Activated T-helper 9 cell treated with anti-CD3 and anti-CD28 coated beads, Interleukin-2, amount 50 U/mL, for 16 hours (primary cell): ENCODE results near the gene SPATA33.
"Not testable (repeated sequence)": the region's sequence is repeated elsewhere in the genome, so short reads cannot be mapped to it uniquely, and the experiment has no call there.

Experiments used
- DNase-seq: peaks from one replicate; pipeline ENCODE4 v3.0.0-alpha.2; 2020; ENCODE audit warnings: low read depth

The SPATA33 gene

DNA sequence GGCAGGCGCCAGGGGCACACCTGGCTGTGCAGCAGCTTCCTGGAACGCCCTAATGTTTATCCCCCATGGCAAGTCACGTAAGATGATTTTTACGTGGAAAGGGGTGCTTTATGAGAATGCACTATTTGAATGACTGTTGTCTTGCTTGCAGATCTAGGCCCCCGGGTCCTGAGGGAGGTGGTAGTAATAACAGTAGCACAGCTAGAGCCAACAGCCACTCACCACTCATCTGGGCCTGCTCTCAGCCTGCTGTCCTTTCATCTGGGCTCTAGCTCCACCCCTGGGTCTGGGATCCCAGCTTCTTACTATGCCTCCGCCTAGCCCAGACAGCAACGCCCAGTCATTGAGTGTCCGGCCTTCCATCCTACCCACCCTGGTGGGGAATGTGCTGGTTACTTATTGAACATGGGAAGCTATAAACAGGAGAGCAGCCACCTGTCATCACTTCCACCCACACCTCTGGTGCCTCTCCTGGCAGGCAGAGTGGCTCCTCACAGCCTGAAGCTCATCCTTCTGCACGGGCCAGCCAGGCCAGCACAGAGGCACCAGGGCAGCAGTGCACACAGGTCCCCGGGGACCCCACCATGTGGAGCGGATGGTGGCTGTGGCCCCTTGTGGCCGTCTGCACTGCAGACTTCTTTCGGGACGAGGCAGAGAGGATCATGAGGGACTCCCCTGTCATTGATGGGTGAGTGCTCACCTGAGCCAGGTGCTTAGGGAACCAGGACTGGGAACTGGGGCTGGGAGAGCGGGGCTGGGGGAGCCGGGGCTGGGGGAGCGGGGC, 27.6 kb upstream of the SPATA33 start:
- no peak for DNase-seq

DNA sequence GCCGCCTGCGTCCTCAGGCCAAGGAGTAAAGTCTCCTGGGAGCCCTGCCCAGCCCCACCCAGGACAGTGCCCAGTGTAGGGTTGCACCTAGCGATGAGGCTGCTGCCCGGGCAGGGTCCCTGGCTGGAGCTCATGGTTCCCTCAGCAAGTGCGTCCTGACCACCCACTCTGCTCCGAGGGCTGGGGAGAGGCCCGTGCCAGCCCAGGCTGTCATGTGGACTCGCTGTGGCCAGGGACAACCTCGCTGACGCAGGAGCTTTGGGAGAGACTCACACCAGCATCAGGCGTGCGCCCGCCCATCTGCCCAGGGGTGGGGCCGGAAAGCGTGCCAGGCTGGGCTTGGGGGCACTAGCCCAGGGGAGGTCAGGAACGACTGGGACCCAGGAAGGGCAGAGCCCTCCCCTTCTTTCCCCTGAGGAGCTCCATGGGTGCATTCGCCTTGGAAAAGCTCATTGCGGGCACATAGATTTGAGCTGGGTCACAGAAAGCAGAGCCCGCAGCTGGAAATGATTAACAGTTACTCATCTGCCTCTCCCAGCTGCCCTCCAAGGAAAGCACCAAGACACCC, 24.5 kb upstream of the SPATA33 start:
- no peak for DNase-seq

DNA sequence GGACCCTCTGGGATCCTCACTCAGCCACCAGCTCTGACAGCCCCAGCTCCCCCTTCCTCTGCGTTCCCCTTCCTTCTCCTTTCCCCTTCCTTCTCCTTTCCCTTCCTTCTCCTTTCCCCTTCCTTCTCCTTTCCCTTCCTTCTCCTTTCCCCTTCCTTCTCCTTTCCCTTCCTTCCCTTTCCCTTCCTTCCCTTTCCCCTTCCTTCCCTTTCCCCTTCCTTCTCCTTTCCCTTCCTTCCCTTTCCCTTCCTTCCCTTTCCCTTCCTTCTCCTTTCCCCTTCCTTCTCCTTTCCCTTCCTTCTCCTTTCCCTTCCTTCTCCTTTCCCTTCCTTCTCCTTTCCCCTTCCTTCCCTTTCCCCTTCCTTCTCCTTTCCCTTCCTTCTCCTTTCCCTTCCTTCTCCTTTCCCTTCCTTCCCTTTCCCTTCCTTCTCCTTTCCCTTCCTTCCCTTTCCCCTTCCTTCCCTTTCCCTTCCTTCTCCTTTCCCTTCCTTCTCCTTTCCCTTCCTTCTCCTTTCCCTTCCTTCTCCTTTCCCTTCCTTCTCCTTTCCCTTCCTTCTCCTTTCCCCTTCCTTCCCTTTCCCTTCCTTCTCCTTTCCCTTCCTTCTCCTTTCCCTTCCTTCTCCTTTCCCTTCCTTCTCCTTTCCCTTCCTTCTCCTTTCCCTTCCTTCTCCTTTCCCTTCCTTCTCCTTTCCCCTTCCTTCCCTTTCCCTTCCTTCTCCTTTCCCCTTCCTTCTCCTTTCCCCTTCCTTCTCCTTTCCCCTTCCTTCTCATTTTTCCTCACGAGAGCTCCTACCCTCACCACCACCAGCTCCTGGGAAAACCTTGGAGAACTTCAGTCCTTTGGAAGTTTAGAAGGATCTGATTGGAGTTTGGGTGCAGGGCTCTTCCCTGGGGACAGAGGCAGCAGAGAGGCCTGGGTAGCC, 22.9 kb upstream of the SPATA33 start:
- DNase-seq = not testable (repeated sequence)

DNA sequence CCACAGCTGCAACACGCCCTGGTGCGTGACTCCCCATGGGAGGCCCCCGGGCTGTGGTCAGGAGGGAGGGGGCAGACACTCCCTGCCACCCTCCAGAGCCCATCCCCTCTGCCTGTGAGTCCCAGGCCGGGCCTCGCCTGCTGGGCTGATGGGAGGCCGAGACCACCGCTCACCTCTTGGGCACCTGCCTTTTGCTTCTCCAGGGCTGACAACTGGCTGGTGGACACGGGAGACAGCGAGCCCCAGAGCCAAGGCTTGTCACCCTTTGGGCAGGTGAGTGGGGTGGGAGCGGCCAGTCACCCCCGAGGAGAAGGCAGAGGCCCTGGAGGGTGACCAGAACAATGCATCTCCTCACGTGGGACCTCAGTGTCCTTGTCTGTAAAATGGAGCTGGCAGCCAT, 21.0 kb upstream of the SPATA33 start:
- DNase-seq = no peak

DNA sequence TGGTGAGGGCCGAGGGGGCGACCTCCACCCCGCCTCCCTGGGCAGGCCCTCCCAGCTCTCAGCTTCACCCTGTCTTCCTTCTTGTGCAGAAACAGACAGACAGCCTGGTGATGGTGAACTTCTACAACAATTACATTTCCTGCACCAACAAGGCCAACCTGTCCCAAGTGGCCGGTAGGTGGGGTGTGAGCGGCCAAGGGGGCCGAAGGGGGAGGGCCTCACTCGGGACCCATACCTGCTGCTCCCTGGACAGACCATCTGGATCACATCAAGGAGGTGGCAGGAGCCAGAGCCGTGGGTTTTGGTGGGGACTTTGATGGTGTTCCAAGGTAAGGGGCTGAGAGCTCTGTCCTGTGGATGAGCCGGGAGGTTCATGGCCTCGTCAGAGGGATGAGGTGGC, 20.3 kb upstream of the SPATA33 start:
- no peak for DNase-seq

DNA sequence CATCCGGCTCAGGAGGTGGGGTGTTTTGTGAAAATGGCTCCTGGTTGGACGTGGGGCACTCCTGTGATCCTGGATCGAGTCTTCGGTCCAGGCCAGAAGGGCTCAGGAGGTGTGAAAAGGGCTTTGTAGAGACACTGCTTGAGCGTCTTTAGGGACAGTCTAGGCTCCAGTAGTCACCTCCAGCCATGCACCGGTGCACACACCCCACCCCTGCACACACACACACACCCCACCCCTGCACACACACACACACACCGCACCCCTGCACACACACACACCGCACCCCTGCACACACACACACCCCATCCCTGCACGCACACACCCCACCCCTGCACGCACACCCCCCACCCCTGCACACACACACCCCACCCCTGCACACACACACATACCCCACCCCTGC, 19.2 kb upstream of the SPATA33 start:
- no peak for DNase-seq

DNA sequence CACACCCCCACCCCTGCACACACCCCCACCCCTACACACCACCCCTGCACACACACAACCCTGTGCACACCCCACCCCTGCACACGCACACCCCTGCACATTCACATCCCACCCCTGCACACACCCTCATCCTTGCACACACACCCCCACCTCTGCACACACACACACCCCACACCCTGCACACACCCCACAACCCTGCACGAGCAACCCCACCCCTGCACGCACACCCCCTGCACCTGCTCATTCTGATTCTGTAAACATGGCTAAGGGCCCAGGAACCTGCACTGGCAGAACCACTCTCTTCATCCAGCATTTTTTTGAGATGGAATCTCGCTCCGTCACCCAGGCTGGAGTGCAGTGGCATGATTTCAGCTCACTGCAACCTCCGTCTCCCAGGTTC, 18.3 kb upstream of the SPATA33 start:
- DNase-seq = no peak

DNA sequence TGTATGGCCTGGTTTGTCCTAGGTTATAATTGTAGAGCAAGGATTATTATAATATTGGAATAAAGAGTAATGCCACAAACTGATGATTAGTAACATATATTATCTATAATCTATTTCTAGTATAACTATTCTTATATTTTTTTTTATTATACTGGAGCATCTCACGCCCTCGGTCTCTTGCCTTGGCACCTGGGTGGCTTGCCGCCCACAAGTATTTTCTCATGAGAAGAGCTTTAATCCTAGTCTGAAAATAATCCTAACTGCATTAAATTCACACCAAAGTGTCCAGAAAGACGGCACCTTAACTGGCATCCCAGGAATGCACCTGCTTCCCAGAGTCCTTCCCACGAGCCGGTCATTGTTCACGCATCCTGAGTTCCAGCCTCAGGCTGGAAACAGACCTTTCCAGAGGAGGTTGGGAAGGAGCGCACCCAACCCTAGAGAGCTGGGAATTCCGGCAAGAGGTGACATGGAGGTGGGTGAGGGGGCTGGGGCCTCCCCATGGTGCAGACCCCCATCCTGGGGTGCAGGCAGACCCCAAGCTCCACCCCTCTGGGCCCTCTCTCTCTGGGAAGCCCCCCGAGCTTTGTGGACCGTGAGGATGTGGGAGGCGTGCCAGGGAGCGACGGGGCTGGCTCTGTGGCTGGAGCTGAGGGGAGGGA, 16.0 kb upstream of the SPATA33 start:
- no peak for DNase-seq

DNA sequence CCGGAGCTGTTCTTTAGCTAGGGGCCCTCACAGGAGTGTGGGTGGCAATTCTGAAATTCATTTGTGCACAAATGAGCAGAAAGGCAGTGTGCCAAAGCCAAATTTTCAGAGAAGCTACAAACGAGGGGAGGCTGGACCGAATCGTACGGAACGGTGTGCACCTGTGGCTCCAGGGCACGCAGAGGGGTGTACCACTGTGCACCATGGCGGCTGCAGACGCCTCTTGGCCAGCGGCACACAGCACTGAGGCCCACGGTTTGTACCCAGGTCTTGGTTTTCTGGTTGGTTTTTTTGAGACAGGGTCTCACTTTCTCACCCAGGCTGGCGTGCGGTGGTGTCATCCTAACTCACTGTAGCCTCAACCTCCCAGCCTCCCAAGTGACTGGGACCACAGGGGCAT, 15.1 kb upstream of the SPATA33 start:
- no peak for DNase-seq

DNA sequence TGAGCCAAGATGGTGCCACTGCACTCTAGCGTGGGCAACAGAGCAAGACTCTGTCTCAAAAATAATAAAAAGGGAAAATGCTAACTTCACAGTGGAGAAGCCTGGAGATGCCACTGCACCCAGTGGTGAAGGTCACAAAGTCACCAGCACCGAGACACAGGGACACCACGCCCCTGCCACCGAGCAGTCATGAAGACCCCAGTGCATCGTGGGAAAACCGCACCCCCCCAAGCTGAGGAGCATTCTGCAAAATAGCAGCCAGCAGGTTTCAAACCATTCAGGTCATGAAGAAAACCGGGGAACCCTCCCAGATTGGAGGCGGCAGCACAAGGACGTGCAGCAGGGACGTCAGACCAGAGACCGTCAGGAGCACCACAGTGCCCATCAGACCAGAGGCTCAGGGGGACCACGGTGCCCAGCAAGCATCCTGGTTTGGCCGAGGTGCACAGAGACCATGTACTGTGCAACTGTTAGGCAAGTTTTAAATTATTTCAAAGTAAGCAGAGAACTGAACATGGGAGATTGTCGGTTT, 13.8 kb upstream of the SPATA33 start:
- DNase-seq = no peak

DNA sequence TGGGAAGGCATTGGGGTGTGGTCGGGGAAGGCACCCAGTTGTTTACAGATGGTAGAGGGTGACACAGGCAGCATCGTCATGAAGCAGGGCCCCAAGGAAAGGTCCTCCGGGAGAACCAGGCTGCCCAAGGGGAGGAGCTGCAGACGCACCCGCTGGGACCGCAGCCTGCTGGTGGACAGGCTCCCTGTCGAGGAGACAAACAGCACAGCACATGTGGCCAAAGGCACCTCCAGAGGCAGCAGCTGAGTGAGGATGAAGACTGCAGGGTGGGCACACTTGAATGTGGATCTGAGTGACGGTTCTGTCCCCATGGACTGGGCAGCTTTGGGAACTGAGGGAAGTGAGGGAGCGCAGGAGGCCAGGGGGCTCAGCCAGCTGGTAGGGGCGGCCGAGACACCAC, 12.5 kb upstream of the SPATA33 start:
- no peak for DNase-seq

DNA sequence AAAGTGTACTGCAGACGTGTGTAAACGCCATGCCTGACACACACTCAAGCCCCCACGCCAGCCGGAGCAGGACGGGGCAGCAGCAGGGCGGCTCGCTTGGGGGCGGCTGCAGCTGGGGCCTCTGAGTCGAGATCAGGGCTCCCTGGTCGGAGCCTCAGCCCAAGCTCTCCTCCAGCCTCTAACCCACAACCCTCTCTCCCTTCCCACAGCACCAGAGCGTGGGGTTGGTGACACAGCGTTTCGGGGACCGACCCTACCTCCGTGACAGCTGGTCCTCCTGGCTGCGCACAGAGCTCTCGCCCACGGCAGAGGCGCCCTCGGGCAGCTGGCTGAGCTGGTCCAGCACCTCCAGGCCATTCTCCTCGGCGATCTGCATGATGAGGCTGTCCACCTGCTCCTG, 11.4 kb upstream of the SPATA33 start:
- DNase-seq = no peak

DNA sequence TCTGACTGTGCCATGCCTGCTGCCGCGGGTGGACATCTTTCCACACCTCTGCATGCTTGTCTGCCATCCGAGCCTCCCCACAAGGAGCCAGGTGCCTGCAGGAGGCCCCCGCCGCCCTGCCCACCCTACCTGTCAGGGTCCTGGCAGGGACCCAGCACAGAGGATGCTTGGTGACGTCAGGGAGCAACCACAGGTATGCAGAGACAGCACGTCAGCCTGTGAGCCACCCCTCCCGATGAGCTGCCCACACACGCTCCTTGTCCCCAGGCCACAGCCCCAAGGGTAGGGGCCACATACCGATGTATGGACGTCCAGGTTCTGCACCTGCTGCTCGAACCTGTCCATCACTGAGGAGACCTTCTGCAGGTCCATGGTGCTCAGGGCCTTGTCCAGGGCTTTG, 10.7 kb upstream of the SPATA33 start:
- DNase-seq = no peak

DNA sequence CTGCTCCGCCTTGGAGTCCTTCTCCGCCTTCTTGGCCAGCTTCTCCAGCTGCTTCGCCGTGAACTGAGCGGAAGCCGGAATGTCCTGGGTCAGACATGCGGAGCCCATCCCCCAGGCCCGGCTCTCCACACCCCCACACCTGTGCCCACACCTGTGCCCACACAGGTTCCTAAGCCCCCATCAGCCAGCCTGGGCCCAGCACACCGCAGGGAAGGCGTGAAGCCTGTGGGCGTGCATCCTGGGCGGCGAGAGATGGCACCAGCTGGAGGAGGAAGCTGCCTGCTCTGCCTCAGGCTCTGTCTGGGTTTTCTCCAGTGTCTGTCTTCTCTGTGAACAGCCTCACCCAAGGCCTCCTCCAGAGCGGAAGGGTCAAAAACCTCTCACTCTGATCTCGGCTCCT, 6.1 kb upstream of the SPATA33 start:
- DNase-seq = no peak

DNA sequence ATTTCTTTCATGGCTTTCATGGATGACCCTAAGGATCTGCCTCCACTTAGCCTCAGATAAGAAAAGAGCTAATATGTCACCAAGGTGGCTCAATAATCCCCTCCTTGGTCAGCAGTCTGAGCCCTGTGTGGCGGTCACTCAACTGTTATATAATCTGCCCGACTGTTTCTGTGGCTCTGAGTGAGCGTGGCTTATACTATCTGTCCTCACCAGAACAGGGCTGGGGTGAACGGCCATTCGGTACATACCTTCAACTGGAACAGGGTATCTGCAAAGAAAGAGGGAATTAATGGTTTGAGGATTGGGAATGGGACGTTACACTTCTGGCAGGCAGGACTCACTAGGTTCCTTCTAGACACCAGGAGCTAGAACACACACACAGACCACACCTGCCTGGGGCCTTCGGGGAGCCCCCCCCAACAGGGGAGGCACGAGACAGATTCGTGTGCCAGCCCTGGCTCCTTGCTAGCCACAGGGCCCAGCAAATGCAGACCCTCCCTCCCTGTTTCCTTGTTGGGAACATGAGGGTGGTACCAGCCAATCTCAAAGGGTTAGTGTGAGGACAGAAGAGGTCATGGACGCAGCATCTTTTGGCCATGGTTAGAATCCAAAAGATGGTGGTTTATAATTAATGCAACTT, 3.9 kb upstream of the SPATA33 start:
- DNase-seq = no peak

DNA sequence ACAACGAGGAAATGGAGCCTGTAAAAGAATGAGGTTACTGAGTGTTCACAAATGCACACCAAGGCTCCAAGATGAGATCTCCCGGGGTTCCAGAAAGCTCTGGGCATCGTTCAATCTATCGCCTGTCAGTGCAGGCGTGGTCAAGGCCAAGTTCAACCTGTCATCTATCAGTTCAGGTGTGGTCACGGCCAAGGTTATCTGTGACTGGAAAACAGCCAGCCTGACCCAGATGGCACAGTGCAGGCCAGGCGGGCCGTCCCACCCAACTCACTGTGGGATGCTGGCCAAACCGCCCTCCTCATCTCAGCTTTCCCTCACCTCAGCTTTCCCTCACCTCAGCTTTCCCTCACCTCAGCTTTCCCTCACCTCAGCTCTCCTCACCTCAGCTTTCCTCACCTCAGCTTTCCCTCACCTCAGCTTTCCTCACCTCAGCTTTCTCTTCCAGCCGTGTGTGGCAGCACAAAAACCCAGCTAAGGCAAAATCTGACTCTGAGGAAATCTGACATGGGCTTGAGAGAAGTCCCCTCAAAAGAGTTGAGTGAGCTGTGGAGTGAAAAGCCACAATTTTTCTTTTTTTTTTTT, 2.5 kb upstream of the SPATA33 start:
- DNase-seq = no peak

DNA sequence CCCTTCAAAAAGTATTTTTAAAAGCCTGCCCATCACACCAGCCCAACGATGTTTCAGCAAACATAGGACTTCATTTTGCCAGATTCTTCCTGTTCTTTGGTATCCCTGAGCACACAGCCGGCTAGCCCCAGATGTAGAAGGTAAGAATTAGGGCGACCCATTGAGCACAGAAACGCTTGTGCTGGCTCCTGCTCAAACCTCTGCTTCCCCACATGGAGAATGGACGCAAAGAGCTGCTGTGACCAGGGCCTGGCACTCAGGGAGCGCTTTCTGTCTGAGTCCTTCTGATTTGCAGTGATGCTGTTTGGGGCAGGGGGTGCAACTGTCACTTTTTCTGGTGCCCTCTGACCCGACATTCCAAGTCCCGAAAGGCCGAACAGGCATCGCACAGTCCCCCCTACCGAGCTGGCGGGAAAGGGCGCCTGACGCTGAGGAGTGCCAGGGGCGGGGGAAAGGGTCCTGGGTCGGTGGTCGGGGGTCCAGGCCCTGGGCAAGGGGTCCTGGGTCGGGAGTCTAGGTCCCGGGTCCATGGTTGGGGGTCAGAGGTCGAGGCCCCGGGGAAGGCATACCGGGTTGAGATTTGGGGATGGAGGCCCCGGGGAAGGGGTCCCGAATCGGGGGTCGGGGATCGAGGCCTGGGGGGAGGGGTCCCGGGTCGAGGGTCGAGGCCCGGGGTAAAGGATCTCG, 1.1 kb upstream of the SPATA33 start:
- no peak for DNase-seq

DNA sequence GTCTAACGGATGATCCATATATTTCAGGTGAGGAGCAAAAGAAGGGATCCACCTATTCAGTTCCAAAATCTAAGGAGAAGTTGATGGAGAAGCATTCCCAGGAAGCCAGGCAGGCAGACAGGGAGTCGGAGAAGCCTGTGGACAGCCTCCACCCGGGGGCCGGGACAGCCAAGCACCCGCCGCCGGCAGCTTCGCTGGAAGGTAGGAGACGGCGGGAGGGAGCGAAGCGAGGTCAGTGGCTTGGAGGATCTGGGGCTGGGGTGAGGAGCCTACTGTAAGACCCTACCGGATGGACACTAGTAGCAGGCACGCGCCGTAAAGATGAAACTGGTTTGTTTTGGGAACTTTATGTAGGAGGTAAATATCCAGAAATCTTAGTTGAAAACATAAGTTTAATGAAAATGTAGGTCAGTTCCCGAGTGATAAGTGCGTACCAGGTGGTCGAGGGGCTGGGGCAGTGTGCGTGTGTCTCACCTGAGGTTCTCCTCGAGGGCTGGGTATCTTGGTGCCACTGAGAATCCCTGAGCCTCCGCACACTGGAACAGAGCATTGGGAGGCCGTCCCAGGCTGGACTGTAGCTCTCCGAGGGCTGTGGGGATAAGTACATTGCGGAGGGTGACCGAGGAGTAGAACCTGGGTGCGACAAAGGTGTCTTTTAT, 714 bp downstream of the SPATA33 start:
- no peak for DNase-seq

DNA sequence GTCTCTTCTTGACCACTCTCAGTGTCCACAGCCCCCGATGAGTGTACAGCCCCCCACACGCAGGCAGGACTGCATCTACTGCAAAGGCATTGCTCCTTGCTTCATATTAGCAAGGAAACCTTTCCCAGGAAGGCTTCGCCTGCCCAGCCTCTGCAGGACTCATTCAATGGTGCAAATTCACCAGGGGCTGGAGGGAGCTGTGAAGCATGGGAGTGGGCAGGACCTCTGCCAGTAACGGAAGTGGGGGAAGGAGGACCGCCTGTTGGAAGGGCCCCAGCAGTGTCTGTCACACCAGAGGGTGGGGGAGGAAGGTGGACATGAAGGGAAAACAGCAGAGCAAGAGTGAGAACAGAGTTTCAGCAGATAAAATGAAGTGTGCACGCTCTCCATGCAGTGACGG, 2.5 kb downstream of the SPATA33 start:
- no peak for DNase-seq

DNA sequence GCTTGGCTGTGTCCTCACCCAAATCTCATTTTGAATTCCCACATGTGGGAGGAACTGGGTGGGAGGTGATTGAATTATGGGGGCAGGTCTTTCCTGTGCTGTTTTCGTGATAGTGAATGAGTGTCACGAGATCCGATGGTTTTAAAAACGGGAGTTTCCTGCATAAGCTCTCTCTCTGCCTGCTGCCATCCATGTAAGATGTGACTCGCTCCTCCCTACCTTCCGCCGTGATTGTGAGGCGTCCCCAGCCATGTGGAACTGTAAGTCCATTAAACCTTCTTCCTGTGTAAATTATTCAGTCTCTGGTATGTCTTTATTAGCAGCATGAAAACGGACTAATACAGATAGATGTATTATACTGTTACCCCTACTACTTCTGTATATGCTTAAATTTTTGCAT, 3.6 kb downstream of the SPATA33 start:
- DNase-seq = no peak
